ENCODE measurements around the gene CAPG. TPM values are rescaled to one million over a fixed set of nuclear protein-coding genes. Genes with fewer than 3 reads are reported as not detected.
A peak's percentile ranks its signal among the peaks of the same experiment; 100 is the strongest.

The CAPG gene
- total and polyA plus RNA-seq, 2 of the 4 experiments (the other 2 are of a cell fraction), result 79.9 to 98.3 TPM

- in situ Hi-C loops (cut with MboI; ENCODE audit: low sequenced_read_pairs), result no loop called here
- H3K36me3 ChIP-seq (ENCODE audit: control insufficient read depth, insufficient read depth, low read length), result no peaks in the 10 kb centered on the region
- peak overlapping the region; percentile 88 for H2AFZ ChIP-seq (replicated peaks; ENCODE audit: low read length, poor library complexity)
- H3K4me3 ChIP-seq (ENCODE audit: insufficient read depth, low read depth, low read length), result peak overlapping the region; percentile 53
- peak overlapping the region; percentile 49 for H3K18ac ChIP-seq (ENCODE audit: low read depth, low read length)
- H2AK9ac ChIP-seq (replicated peaks; ENCODE audit: low read depth, low read length, poor library complexity), result peak overlapping the region; percentile 89
- peak overlapping the region; percentile 82 for H3K23ac ChIP-seq (ENCODE audit: low read depth, low read length)
- peak overlapping the region; percentile 14 for H2BK5ac ChIP-seq (ENCODE audit: low read depth, low read length, poor library complexity, severe bottlenecking)
- no peaks in the 10 kb centered on the region for H3K9me3 ChIP-seq (ENCODE audit: control insufficient read depth, insufficient read depth, low read length)
- peak; percentile 51 for ATAC-seq (ENCODE audit: low read depth)
- dilution Hi-C loops (cut with HindIII; ENCODE audit: low sequenced_read_pairs, unreplicated experiment), result no loop called here
- H3K14ac ChIP-seq (replicated peaks; ENCODE audit: low read depth, low read length), result peak overlapping the region; percentile 26
- H4K20me1 ChIP-seq (ENCODE audit: insufficient read depth, low read length), result no peaks in the 10 kb centered on the region
- peak overlapping the region; percentile 89 for H2AK5ac ChIP-seq (ENCODE audit: low read depth, low read length)
- peak overlapping the region; percentile 14 for H4K5ac ChIP-seq (ENCODE audit: low read depth, low read length)
- H3K79me1 ChIP-seq (ENCODE audit: low read depth in 1 of 2, low read length in 2 of 2), result peaks cover 10 to 46% of the 10 kb centered on the region in 2 experiments
- TF ChIP-seq RFX5 (IDR thresholded peaks at IDR 0.05; ENCODE audit: low read depth, low read length) (no peak), MXI1 (IDR thresholded peaks at IDR 0.05; ENCODE audit: borderline replicate concordance, low read depth, low read length) (no peak), FOS (IDR thresholded peaks at IDR 0.05; ENCODE audit: low read depth, low read length) (peak; percentile 39), MAZ (IDR thresholded peaks at IDR 0.05; ENCODE audit: borderline replicate concordance, low read depth, low read length) (peak; percentile 84; the same call in 1 of the 2 replicates), CTCF (conservative IDR thresholded peaks at IDR 0.05; ENCODE audit: low read depth, low read length) (0 out of 2 replicates have a peak, but pooled peaks have one; percentile 1), USF2 (IDR thresholded peaks at IDR 0.05; ENCODE audit: low read depth, low read length) (no peak)
- no TSS peak for BruUV-seq (replicated peaks)
- peak overlapping the region; percentile 20; the same call in 1 of the 2 replicates for H3K27ac ChIP-seq (ENCODE audit: insufficient read depth, low read length)
- peak overlapping the region; percentile 64 for H4K91ac ChIP-seq (ENCODE audit: insufficient read depth, low read depth, low read length)
- H3K4ac ChIP-seq (ENCODE audit: low read depth, low read length), result peak overlapping the region; percentile 47
- H4K8ac ChIP-seq (ENCODE audit: low read depth in 2 of 2, low read length in 2 of 2), result peak overlapping the region; percentile 78 to 85
- intact Hi-C loops (cut with micrococcal nuclease), result loop anchor here (2.0 kb wide), 1 partner anchor 59 kb away; the partner anchor contains the start of genes ELMOD3 and RETSAT
- peak overlapping the region; percentile 35 for H2BK120ac ChIP-seq (ENCODE audit: low read depth, low read length)
- WGBS, 2 experiments (ENCODE audit: extremely low coverage in 2 of 2, insufficient read length in 1 of 2), result 27% methylated on average over 5 of the region's 44 CpGs; no CpG with 5 or more reads in 1 of the 2 experiments
- H3K9me1 ChIP-seq (ENCODE audit: insufficient read depth, low read length), result peaks cover 8% of the 10 kb centered on the region
- H3K56ac ChIP-seq (ENCODE audit: extremely low read depth, insufficient read depth, low read length), result peak overlapping the region; percentile 46
- H3K27me3 ChIP-seq (ENCODE audit: control insufficient read depth, insufficient read depth, low read length), result no peaks in the 10 kb centered on the region
- no peak overlapping the region for H2BK20ac ChIP-seq (ENCODE audit: low read depth, low read length)
- H2BK15ac ChIP-seq (ENCODE audit: low read depth, low read length), result peak overlapping the region; percentile 72; the same call in 1 of the 3 replicates
- H3K4me1 ChIP-seq (ENCODE audit: control insufficient read depth, insufficient read depth, low read length), result peaks cover 9% of the 10 kb centered on the region
- CTCF ChIA-PET, result interaction anchor here (0.8 kb wide), 1 partner anchor 223 kb away, joined by 8 read pairs; no protein-coding TSS in a partner anchor
- H3K4me2 ChIP-seq (ENCODE audit: low read depth, low read length), result peak overlapping the region; percentile 74
- DNase-seq, result peak; percentile 46
- H3K9ac ChIP-seq (ENCODE audit: low read depth, low read length), result peak overlapping the region; percentile 12
- POLR2A ChIA-PET (ENCODE audit: unreplicated experiment), result no interaction called here
Measured at GRCh38 chr2:85413592-85414420, 3.6 kb upstream of the CAPG start.

Data from IMR-90 (cell line).